Measurements from ENCODE around the gene PCNX1.
A peak's percentile ranks its signal among the peaks of the same experiment; 100 is the strongest.

- TF ChIP-seq BACH2 (CRISPR knock-in tag; IDR thresholded peaks at IDR 0.05; ENCODE audit: borderline replicate concordance) (no peak), ZFP30 (CRISPR knock-in tag; IDR thresholded peaks at IDR 0.05) (no peak), CSDC2 (CRISPR knock-in tag; IDR thresholded peaks at IDR 0.05) (no peak), ZNF70 (CRISPR knock-in tag; IDR thresholded peaks at IDR 0.05) (no peak), CREB5 (CRISPR knock-in tag; IDR thresholded peaks at IDR 0.05; ENCODE audit: low read depth) (no peak), ZC3H10 (CRISPR knock-in tag; IDR thresholded peaks at IDR 0.05) (no peak), POU6F1 (CRISPR knock-in tag; IDR thresholded peaks at IDR 0.05; ENCODE audit: borderline replicate concordance, low read depth) (no peak), ZNF8 (CRISPR knock-in tag; IDR thresholded peaks at IDR 0.05) (no peak), OSR1 (CRISPR knock-in tag; IDR thresholded peaks at IDR 0.05) (no peak), ISL1 (CRISPR knock-in tag; IDR thresholded peaks at IDR 0.05) (peak; percentile 60)
- TF ChIP-seq, protein P1, sequence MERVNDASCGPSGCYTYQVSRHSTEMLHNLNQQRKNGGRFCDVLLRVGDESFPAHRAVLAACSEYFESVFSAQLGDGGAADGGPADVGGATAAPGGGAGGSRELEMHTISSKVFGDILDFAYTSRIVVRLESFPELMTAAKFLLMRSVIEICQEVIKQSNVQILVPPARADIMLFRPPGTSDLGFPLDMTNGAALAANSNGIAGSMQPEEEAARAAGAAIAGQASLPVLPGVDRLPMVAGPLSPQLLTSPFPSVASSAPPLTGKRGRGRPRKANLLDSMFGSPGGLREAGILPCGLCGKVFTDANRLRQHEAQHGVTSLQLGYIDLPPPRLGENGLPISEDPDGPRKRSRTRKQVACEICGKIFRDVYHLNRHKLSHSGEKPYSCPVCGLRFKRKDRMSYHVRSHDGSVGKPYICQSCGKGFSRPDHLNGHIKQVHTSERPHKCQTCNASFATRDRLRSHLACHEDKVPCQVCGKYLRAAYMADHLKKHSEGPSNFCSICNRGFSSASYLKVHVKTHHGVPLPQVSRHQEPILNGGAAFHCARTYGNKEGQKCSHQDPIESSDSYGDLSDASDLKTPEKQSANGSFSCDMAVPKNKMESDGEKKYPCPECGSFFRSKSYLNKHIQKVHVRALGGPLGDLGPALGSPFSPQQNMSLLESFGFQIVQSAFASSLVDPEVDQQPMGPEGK (CRISPR knock-in tag; IDR thresholded peaks at IDR 0.05; ENCODE audit: borderline replicate concordance): no peak
- TF ChIP-seq, protein P2, sequence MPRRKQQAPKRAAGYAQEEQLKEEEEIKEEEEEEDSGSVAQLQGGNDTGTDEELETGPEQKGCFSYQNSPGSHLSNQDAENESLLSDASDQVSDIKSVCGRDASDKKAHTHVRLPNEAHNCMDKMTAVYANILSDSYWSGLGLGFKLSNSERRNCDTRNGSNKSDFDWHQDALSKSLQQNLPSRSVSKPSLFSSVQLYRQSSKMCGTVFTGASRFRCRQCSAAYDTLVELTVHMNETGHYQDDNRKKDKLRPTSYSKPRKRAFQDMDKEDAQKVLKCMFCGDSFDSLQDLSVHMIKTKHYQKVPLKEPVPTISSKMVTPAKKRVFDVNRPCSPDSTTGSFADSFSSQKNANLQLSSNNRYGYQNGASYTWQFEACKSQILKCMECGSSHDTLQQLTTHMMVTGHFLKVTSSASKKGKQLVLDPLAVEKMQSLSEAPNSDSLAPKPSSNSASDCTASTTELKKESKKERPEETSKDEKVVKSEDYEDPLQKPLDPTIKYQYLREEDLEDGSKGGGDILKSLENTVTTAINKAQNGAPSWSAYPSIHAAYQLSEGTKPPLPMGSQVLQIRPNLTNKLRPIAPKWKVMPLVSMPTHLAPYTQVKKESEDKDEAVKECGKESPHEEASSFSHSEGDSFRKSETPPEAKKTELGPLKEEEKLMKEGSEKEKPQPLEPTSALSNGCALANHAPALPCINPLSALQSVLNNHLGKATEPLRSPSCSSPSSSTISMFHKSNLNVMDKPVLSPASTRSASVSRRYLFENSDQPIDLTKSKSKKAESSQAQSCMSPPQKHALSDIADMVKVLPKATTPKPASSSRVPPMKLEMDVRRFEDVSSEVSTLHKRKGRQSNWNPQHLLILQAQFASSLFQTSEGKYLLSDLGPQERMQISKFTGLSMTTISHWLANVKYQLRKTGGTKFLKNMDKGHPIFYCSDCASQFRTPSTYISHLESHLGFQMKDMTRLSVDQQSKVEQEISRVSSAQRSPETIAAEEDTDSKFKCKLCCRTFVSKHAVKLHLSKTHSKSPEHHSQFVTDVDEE (CRISPR knock-in tag; IDR thresholded peaks at IDR 0.05): no peak
Measured at GRCh38 chr14:71001742-71002141, 94.5 kb downstream of the PCNX1 start.

All from SK-N-SH treated with all-trans-retinoic acid at 6 μM for 48 hours (cell line).